Fibroblast of the aortic adventitia (primary cell): Measurements from ENCODE around the gene EXOC4. TPM values are rescaled to one million over a fixed set of nuclear protein-coding genes. Genes with fewer than 3 reads are reported as not detected.

Experiments used
- DNase-seq: peaks from one replicate; pipeline ENCODE4 v3.0.0-alpha.2; 2010; ENCODE audit warnings: low read depth
- H3K4me3 ChIP-seq: 2 replicates; pipeline ENCODE4 v1.5.1; 2011; ENCODE audit warnings: low read depth, mild to moderate bottlenecking, control low read depth, low read length, moderate library complexity
- total RNA-seq: library from RNA; depleted of rRNA; stranded (reverse); fragments of >200 nt; gene quantifications from 2 replicates; pipeline ENCODE4 v1.2.3, GENCODE V29; 2012; ENCODE audit warnings: low replicate concordance
- TF ChIP-seq, protein P1 (sequence below): IDR thresholded peaks from 2 replicates; pipeline ENCODE4 v1.5.1; 2011; ENCODE audit warnings: mild to moderate bottlenecking, low read length, control low read depth, inconsistent platforms; ENCODE audit not compliant: insufficient read depth

EXOC4 gene
- total RNA-seq, 1 donor = 105 TPM

GRCh38 chr7:133919810-133920209, 666.9 kb downstream of the EXOC4 start:
- H3K4me3 ChIP-seq = no peak overlapping the region
- TF ChIP-seq, protein P1, sequence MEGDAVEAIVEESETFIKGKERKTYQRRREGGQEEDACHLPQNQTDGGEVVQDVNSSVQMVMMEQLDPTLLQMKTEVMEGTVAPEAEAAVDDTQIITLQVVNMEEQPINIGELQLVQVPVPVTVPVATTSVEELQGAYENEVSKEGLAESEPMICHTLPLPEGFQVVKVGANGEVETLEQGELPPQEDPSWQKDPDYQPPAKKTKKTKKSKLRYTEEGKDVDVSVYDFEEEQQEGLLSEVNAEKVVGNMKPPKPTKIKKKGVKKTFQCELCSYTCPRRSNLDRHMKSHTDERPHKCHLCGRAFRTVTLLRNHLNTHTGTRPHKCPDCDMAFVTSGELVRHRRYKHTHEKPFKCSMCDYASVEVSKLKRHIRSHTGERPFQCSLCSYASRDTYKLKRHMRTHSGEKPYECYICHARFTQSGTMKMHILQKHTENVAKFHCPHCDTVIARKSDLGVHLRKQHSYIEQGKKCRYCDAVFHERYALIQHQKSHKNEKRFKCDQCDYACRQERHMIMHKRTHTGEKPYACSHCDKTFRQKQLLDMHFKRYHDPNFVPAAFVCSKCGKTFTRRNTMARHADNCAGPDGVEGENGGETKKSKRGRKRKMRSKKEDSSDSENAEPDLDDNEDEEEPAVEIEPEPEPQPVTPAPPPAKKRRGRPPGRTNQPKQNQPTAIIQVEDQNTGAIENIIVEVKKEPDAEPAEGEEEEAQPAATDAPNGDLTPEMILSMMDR = no peak
- DNase-seq = peak; percentile 46

- TF ChIP-seq, protein P1 = no peak
- no peak overlapping the region for H3K4me3 ChIP-seq
- no peak for DNase-seq
Observed at GRCh38 chr7:133921635-133922182, 668.8 kb downstream of the EXOC4 start.

DNA sequence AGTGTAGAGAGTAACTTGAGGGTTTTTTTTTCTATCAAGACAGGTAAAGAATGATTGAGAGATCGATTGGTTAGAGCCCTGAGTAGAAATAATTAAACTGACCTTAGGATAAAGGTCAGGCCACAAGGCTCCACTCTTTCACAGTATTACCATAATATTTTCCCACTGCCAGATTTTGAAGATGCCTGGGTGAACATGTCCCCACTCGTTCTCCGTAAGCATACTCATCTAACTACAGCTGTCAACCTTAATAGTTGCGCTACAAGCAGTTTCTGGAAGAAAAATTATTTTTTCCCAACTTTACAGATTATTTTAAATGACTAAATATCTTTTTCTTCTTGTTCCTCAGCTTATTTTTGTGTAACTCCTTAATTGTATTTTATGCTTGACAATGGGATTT, 671.1 kb downstream of the EXOC4 start:
- TF ChIP-seq, protein P1 = no peak
- H3K4me3 ChIP-seq = no peak overlapping the region
- no peak for DNase-seq

- TF ChIP-seq, protein P1 = no peak
- H3K4me3 ChIP-seq = no peak overlapping the region
- DNase-seq = no peak
Observed at GRCh38 chr7:133931053-133931452, 678.2 kb downstream of the EXOC4 start.

GRCh38 chr7:133932591-133932990, 679.7 kb downstream of the EXOC4 start:
- no peak overlapping the region for H3K4me3 ChIP-seq
- TF ChIP-seq, protein P1 = no peak
- no peak for DNase-seq

- TF ChIP-seq, protein P1 = no peak
- DNase-seq = no peak
- H3K4me3 ChIP-seq = no peak overlapping the region
Observed at GRCh38 chr7:133934262-133934976, 681.5 kb downstream of the EXOC4 start.
